Articular chondrocyte of knee joint (primary cell): ENCODE measurements around the gene SCNN1B. TPM values are rescaled to one million over a fixed set of nuclear protein-coding genes. Genes with fewer than 3 reads are reported as not detected.

ENCODE experiments used
- total RNA-seq: library from RNA; depleted of rRNA; stranded (reverse); fragments of >200 nt; gene quantifications from 2 replicates; pipeline ENCODE4 v1.2.3, GENCODE V29; 2012

SCNN1B gene, protein sequence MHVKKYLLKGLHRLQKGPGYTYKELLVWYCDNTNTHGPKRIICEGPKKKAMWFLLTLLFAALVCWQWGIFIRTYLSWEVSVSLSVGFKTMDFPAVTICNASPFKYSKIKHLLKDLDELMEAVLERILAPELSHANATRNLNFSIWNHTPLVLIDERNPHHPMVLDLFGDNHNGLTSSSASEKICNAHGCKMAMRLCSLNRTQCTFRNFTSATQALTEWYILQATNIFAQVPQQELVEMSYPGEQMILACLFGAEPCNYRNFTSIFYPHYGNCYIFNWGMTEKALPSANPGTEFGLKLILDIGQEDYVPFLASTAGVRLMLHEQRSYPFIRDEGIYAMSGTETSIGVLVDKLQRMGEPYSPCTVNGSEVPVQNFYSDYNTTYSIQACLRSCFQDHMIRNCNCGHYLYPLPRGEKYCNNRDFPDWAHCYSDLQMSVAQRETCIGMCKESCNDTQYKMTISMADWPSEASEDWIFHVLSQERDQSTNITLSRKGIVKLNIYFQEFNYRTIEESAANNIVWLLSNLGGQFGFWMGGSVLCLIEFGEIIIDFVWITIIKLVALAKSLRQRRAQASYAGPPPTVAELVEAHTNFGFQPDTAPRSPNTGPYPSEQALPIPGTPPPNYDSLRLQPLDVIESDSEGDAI
- not detected in 2 replicates for total RNA-seq

DNA sequence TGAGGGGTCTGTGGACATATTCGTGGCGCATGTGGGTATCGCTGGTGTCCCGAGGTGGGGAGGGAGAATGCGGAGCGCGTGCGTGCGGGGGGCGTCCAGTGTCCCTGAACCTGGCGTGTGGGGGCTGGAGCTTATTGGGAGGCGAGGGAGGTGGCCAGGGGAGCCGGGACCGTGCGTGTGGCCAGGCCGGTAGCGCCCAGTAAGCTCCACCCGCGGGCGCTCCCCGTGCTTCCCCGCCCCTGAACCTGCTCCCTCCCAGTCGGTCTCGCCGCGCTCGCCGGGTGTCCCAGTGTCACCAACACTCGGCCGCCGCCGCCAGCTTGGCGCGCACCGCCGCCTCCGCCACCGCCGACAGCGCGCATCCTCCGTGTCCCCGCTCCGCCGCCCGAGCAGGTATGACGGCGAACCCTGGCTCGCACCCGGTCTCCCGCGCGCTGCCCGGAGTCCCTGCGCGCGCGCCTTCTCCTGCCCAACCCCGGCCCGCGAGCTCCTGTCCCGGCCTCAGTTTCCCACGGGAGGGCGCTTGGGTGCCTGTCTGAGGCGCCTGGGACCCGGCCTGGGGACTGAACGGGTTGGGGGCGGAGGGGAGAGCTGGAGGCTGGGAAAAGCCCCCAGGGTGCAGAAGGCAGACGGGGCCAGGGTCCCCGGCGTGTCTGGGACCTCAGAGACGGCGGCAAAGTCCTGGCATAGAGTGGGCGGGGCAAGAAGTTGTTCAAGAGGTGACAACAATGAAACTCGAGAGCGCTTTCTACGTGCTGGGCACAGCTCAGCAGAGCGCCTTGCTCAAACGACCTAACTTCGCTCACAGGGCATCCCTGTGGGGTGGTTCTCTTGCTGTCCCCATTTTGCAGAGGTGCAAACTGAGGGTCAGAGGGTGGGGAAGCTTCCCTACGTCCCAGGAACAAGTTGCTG, at the start of gene SCNN1B:
Gene SCNN1B (plus strand): TSS at position 258 of the 912 bp plus-strand sequence. CDS start 46,298 bp downstream, outside the sequence.

Other genes starting within 250 kb of the SCNN1B start
- 7.4 and 7.6 TPM in 2 replicates for gene USP31, start 152.8 kb upstream of the SCNN1B start, total RNA-seq
- not detected in 2 replicates for gene SCNN1G, start 119.6 kb upstream of the SCNN1B start, total RNA-seq
- gene COG7, start 150.9 kb downstream of the SCNN1B start, total RNA-seq, result 20.0 and 20.8 TPM in 2 replicates
- 45.8 and 50.4 TPM in 2 replicates for gene GGA2, start 208.2 kb downstream of the SCNN1B start, total RNA-seq